CD14-positive monocyte (primary cell): ENCODE results near the gene ZYG11A. TPM values are rescaled to one million over a fixed set of nuclear protein-coding genes. Genes with fewer than 3 reads are reported as not detected.

ENCODE experiments used
- DNase-seq, 3 donors: peaks; one replicate each; pipeline ENCODE4 v3.0.0-alpha.2; 2011 to 2022
- H2AFZ ChIP-seq: 2 replicates; pipeline ENCODE4 v1.6.0; 2012; ENCODE audit warnings: mild to moderate bottlenecking, low read depth, low read length, inconsistent platforms; ENCODE audit not compliant: insufficient read depth, poor library complexity, severe bottlenecking
- H3K27ac ChIP-seq, 2 donors: 1 replicate in 1 of 2; 2 replicates in 1 of 2; pipeline ENCODE4 v1.5.1; 2012 to 2013; ENCODE audit warnings: low read length in 2 of 2, control low read depth in 1 of 2, inconsistent platforms in 1 of 2, low read depth in 1 of 2, mild to moderate bottlenecking in 1 of 2
- H3K27me3 ChIP-seq, 2 donors: one replicate each; pipeline versions ENCODE4 v1.6.0 to v1.6.1; 2011 to 2013; ENCODE audit warnings: low read length in 2 of 2; ENCODE audit not compliant: control insufficient read depth in 2 of 2, insufficient read depth in 2 of 2
- H3K36me3 ChIP-seq, 2 donors: replicated peaks in 1 of 2; 1 replicate in 1 of 2; 2 replicates in 1 of 2; pipeline versions ENCODE4 v1.5.1 to v1.6.1; 2012 to 2013; ENCODE audit warnings: low read length in 2 of 2, control low read depth in 1 of 2, inconsistent platforms in 1 of 2, mild to moderate bottlenecking in 1 of 2; ENCODE audit not compliant: insufficient read depth in 2 of 2, control insufficient read depth in 1 of 2
- H3K4me1 ChIP-seq, 2 donors: 1 replicate in 1 of 2; 2 replicates in 1 of 2; pipeline versions ENCODE4 v1.5.1 to v1.6.1; 2012 to 2013; ENCODE audit warnings: low read length in 2 of 2, control low read depth in 1 of 2, inconsistent platforms in 1 of 2, mild to moderate bottlenecking in 1 of 2, moderate library complexity in 1 of 2; ENCODE audit not compliant: insufficient read depth in 2 of 2, control insufficient read depth in 1 of 2
- H3K4me2 ChIP-seq: replicated peaks from 2 replicates; pipeline ENCODE3; 2012; ENCODE audit warnings: low read length, moderate library complexity, mild to moderate bottlenecking; ENCODE audit not compliant: poor library complexity, severe bottlenecking; ENCODE audit errors: extremely low read depth
- H3K4me3 ChIP-seq, 3 experiments: fragments of 200-600 bp in 1 of 3; sonication (generic) in 1 of 3; replicated peaks in 1 of 3; 1 replicate in 2 of 3; 2 replicates in 1 of 3; pipeline ENCODE4 v1.5.1; 2011 to 2013; ENCODE audit warnings: low read length in 3 of 3, mild to moderate bottlenecking in 3 of 3, control low read depth in 2 of 3, low read depth in 2 of 3, inconsistent platforms in 1 of 3, moderate library complexity in 1 of 3
- H3K79me2 ChIP-seq: 2 replicates; pipeline ENCODE4 v1.6.0; 2012; ENCODE audit warnings: mild to moderate bottlenecking, control low read depth, inconsistent platforms, low read length, moderate library complexity; ENCODE audit not compliant: insufficient read depth
- H3K9ac ChIP-seq: 2 replicates; pipeline ENCODE4 v1.6.0; 2017; ENCODE audit warnings: low read length, mild to moderate bottlenecking; ENCODE audit not compliant: insufficient read depth, poor library complexity, severe bottlenecking
- H3K9me3 ChIP-seq, 2 donors: replicated peaks in 1 of 2; 1 replicate in 1 of 2; 2 replicates in 1 of 2; pipeline versions ENCODE4 v1.5.1 to v1.6.1; 2012 to 2013; ENCODE audit warnings: low read length in 2 of 2, control low read depth in 1 of 2; ENCODE audit not compliant: control insufficient read depth in 1 of 2, insufficient read depth in 1 of 2
- H4K20me1 ChIP-seq: 2 replicates; pipeline ENCODE4 v1.6.0; 2012; ENCODE audit warnings: mild to moderate bottlenecking, low read length, control low read depth, moderate library complexity; ENCODE audit not compliant: insufficient read depth
- H3K27ac Mint-ChIP-seq, 7 donors: one replicate each; pipeline ENCODE4 v1.8.0; 2020; ENCODE audit warnings: mild to moderate bottlenecking in 7 of 7, mixed read lengths in 7 of 7, moderate library complexity in 6 of 7, inconsistent platforms in 2 of 7
- H3K27me3 Mint-ChIP-seq, 3 donors: one replicate each; pipeline ENCODE4 v1.8.0; 2021 to 2022; ENCODE audit warnings: low read depth in 3 of 3, mild to moderate bottlenecking in 3 of 3, mixed read lengths in 3 of 3, moderate library complexity in 3 of 3, inconsistent platforms in 1 of 3
- H3K36me3 Mint-ChIP-seq, 2 donors: one replicate each; pipeline ENCODE4 v1.8.0; 2020; ENCODE audit warnings: mixed read lengths in 2 of 2, inconsistent platforms in 1 of 2, mild to moderate bottlenecking in 1 of 2
- H3K4me1 Mint-ChIP-seq: one replicate; pipeline ENCODE4 v1.8.0; 2020; ENCODE audit warnings: mild to moderate bottlenecking, mixed read lengths
- H3K4me3 Mint-ChIP-seq, 2 donors: one replicate each; pipeline ENCODE4 v1.8.0; 2020; ENCODE audit warnings: mild to moderate bottlenecking in 2 of 2, mixed read lengths in 2 of 2, moderate library complexity in 1 of 2
- H3K9me3 Mint-ChIP-seq, 7 donors: one replicate each; pipeline ENCODE4 v1.8.0; 2020 to 2022; ENCODE audit warnings: mixed read lengths in 7 of 7, mild to moderate bottlenecking in 6 of 7, moderate library complexity in 6 of 7, inconsistent platforms in 2 of 7
- WGBS: methylation state at CpG from one replicate; pipeline ENCODE4 v1.1.5; 2013; ENCODE audit warnings: missing lambda C conversion rate; ENCODE audit not compliant: insufficient coverage; 5-methylcytosine and 5-hydroxymethylcytosine counted together
- intact Hi-C, 2 donors: fragments of 100-400 bp; cut with micrococcal nuclease; formaldehyde crosslinking; loops; one replicate each; pipeline versions ENCODE4 v1.15.0 to v1.15.1; 2023
- polyA plus RNA-seq, 3 donors: library from polyadenylated mRNA; depleted of rRNA in 1 of 3; unstranded in 2 of 3; stranded (reverse) in 1 of 3; fragments of 300-500 nt in 2 of 3; fragments of >200 nt in 1 of 3; fragmentation: Illumina TruSeq in 2 of 3; gene quantifications; 1 replicate in 2 of 3; 2 replicates in 1 of 3; pipeline ENCODE4 v1.2.3, GENCODE V29; 2012 to 2021
- TF ChIP-seq, protein P1 (sequence below): fragments of 200-600 bp; IDR thresholded peaks from one replicate; pipeline ENCODE4 v1.8.0; 2022; ENCODE audit warnings: antibody characterized with exemption, mild to moderate bottlenecking

ZYG11A gene
- polyA plus RNA-seq, 3 donors: not detected

DNA sequence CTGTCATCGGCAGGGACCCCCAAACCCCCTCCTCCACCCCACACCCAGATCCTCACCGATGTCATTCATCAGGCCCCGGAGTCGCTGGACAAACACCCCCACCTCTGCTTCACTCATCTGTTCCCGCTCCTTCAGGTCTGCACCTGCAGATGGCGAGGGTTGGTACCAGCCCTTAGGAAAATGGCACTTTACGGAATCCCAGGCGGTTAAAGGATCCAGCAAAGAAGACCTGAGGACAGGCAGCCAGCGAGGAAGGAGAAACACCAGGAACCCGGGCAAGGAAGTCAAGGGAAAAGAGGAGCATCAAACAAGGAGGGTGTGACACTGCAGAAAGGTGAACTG lies 65.2 kb downstream of the ZYG11A start:
- no peak overlapping the region for H3K4me3 Mint-ChIP-seq
- H3K4me1 Mint-ChIP-seq: no peaks in the 10 kb centered on the region
- 100% methylated on average over 8 of the region's 10 CpGs for WGBS
- Histone ChIP-seq H3K27me3 (no peaks in the 10 kb centered on the region), H3K9me3 (no peaks in the 10 kb centered on the region), H3K9ac (no peak overlapping the region), H4K20me1 (no peaks in the 10 kb centered on the region), H3K36me3 (no peaks in the 10 kb centered on the region), H3K79me2 (no peaks in the 10 kb centered on the region), H2AFZ (no peak overlapping the region), H3K27ac (no peak overlapping the region), H3K4me2 (no peak overlapping the region), H3K4me3 (no peak overlapping the region), H3K4me1 (no peaks in the 10 kb centered on the region)
- peaks cover 0 to 2% of the 10 kb centered on the region in 2 donors for H3K36me3 Mint-ChIP-seq
- H3K27ac Mint-ChIP-seq: peak overlapping the region in 1 of 7 donors; percentile 66
- H3K9me3 Mint-ChIP-seq: no peaks in the 10 kb centered on the region
- TF ChIP-seq, protein P1, sequence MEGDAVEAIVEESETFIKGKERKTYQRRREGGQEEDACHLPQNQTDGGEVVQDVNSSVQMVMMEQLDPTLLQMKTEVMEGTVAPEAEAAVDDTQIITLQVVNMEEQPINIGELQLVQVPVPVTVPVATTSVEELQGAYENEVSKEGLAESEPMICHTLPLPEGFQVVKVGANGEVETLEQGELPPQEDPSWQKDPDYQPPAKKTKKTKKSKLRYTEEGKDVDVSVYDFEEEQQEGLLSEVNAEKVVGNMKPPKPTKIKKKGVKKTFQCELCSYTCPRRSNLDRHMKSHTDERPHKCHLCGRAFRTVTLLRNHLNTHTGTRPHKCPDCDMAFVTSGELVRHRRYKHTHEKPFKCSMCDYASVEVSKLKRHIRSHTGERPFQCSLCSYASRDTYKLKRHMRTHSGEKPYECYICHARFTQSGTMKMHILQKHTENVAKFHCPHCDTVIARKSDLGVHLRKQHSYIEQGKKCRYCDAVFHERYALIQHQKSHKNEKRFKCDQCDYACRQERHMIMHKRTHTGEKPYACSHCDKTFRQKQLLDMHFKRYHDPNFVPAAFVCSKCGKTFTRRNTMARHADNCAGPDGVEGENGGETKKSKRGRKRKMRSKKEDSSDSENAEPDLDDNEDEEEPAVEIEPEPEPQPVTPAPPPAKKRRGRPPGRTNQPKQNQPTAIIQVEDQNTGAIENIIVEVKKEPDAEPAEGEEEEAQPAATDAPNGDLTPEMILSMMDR: no peak
- intact Hi-C loops: no loop called here
- peaks cover 0 to 2% (median 0%) of the 10 kb centered on the region in 3 donors for H3K27me3 Mint-ChIP-seq
- no peak for DNase-seq

DNA sequence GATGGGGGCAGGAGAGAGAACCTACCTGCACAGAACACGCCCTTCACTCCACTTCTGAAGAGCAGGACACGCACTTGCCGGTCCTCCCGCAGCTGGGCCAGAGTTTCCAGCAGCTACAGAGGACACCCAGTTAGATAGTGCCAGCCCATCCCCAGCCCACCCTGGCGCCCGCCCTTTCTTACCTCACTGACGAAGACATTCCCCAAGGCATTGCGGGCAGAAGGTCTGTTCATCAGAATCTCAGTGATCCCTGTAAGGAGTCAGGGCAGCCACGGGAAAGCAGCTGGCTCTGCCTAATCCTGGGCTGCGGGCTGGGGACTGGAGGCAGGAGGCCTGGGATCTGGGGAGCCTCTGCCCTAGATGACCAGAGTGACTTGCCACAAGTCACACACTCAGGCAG lies 69.0 kb downstream of the ZYG11A start:
- H3K9ac ChIP-seq: no peak overlapping the region

More for the DNA sequence above, 69.0 kb downstream of the ZYG11A start:
- intact Hi-C loops: no loop called here
- Mint-ChIP-seq H3K27me3 (no peaks in the 10 kb centered on the region), H3K4me3 (no peak overlapping the region), H3K4me1 (no peaks in the 10 kb centered on the region), H3K27ac (no peak overlapping the region), H3K36me3 (peaks cover 0 to 2% of the 10 kb centered on the region in 2 donors), H3K9me3 (no peaks in the 10 kb centered on the region)
- H4K20me1 ChIP-seq: no peaks in the 10 kb centered on the region
- no peaks in the 10 kb centered on the region for H3K9me3 ChIP-seq
- H3K4me3 ChIP-seq: no peak overlapping the region
- no peaks in the 10 kb centered on the region for H3K79me2 ChIP-seq
- no peak overlapping the region for H3K4me2 ChIP-seq
- TF ChIP-seq, protein P1: no peak
- no peak for DNase-seq
- no peak overlapping the region for H2AFZ ChIP-seq
- no peaks in the 10 kb centered on the region for H3K4me1 ChIP-seq
- H3K36me3 ChIP-seq: no peaks in the 10 kb centered on the region
- no peaks in the 10 kb centered on the region for H3K27me3 ChIP-seq
- no peak overlapping the region for H3K27ac ChIP-seq
- WGBS: 94% methylated on average over 8 of the region's 10 CpGs
